Measurements from ENCODE around the gene TTC7B. TPM values are rescaled to one million over a fixed set of nuclear protein-coding genes. Genes with fewer than 3 reads are reported as not detected.

Gene TTC7B
- total and polyA plus RNA-seq, 4 donors: 23.1 to 85.0 (median 54.6) TPM

GRCh38 chr14:90615517-90616060, 200.6 kb downstream of the TTC7B start:
- 49% methylated on average over 2 of the region's 9 CpGs for WGBS (ENCODE audit: insufficient coverage)
- peaks cover 20% of the 10 kb centered on the region for H3K36me3 ChIP-seq (ENCODE audit: control insufficient read depth, insufficient read depth, low read length)
- no peak overlapping the region for H3K4me3 ChIP-seq (ENCODE audit: low read depth, low read length)
- H3K9me3 ChIP-seq (ENCODE audit: control insufficient read depth, insufficient read depth, low read length): no peaks in the 10 kb centered on the region
- H3K27me3 ChIP-seq (ENCODE audit: control insufficient read depth, insufficient read depth, low read length): no peaks in the 10 kb centered on the region
- H3K4me1 ChIP-seq (ENCODE audit: control insufficient read depth, insufficient read depth, low read length): peaks cover 40% of the 10 kb centered on the region
- DNase-seq (ENCODE audit: low read depth in 4 of 6, low spot score in 6 of 6): peak in 2 of 6 donors; percentile 51 to 63
- peak overlapping the region; percentile 29 for H3K27ac ChIP-seq (ENCODE audit: low read depth, low read length)

DNA sequence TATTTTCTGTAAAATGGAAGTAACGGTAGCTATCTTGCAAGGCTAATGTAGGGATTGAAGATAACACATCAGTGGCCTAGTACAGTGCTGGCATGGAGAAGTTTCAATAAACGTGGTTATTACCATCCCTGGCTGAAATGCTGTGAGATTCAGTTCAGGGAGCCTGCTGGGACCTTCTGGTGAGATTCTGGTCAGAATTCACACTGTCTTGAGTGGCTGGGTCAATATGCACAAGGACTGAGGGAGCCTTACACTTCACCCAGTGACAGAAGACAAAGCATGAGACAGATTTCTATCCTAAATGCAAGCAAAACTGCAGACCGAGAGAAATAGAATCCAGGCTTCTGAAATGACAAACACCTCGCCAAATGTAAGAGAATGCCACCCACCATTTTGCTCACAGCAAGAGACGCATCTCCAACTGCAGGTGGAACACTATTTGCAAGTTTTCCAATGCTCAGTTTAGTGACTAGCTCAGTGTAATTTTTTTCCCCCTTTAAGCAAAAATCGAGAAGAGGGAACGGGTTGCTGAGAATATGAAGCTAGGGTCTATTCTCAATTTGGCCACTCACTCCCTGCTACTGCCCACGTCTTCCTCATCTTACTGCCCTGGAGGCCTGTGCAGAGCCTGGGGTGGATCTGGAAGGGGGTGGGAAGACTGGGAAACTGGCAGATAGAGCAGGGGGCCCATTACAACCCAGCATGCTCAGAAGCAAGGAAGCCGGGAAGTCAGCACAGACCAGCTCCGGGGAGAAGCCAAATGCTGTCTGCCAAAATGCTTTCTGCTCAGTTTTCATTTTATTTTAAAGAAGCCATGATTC, 201.3 kb downstream of the TTC7B start:
- 48% methylated on average over 7 of the region's 10 CpGs for WGBS (ENCODE audit: insufficient coverage)
- DNase-seq (ENCODE audit: low read depth in 4 of 6, low spot score in 6 of 6): peak in 2 of 6 donors; percentile 51 to 69
- H3K4me1 ChIP-seq (ENCODE audit: control insufficient read depth, insufficient read depth, low read length): peaks cover 33% of the 10 kb centered on the region
- H3K9me3 ChIP-seq (ENCODE audit: control insufficient read depth, insufficient read depth, low read length): no peaks in the 10 kb centered on the region
- H3K27me3 ChIP-seq (ENCODE audit: control insufficient read depth, insufficient read depth, low read length): no peaks in the 10 kb centered on the region
- peaks cover 18% of the 10 kb centered on the region for H3K36me3 ChIP-seq (ENCODE audit: control insufficient read depth, insufficient read depth, low read length)
- peak overlapping the region; percentile 29 for H3K27ac ChIP-seq (ENCODE audit: low read depth, low read length)
- no peak overlapping the region for H3K4me3 ChIP-seq (ENCODE audit: low read depth, low read length)

GRCh38 chr14:90613997-90614396, 202.2 kb downstream of the TTC7B start:
- Histone ChIP-seq H3K36me3 (ENCODE audit: control insufficient read depth, insufficient read depth, low read length) (peaks cover 17% of the 10 kb centered on the region), H3K27me3 (ENCODE audit: control insufficient read depth, insufficient read depth, low read length) (no peaks in the 10 kb centered on the region), H3K27ac (ENCODE audit: low read depth, low read length) (no peak overlapping the region), H3K4me1 (ENCODE audit: control insufficient read depth, insufficient read depth, low read length) (peaks cover 36% of the 10 kb centered on the region), H3K9me3 (ENCODE audit: control insufficient read depth, insufficient read depth, low read length) (no peaks in the 10 kb centered on the region), H3K4me3 (ENCODE audit: low read depth, low read length) (no peak overlapping the region)
- no peak for DNase-seq (ENCODE audit: low read depth in 4 of 6, low spot score in 6 of 6)
- 83% methylated on average over 4 of the region's 4 CpGs for WGBS (ENCODE audit: insufficient coverage)

- no peak for DNase-seq (ENCODE audit: low read depth in 4 of 6, low spot score in 6 of 6)
- peaks cover 19% of the 10 kb centered on the region for H3K36me3 ChIP-seq (ENCODE audit: control insufficient read depth, insufficient read depth, low read length)
- H3K9me3 ChIP-seq (ENCODE audit: control insufficient read depth, insufficient read depth, low read length): no peaks in the 10 kb centered on the region
- WGBS (ENCODE audit: insufficient coverage): no CpG with 5 or more reads among the region's 3 CpGs
- no peaks in the 10 kb centered on the region for H3K27me3 ChIP-seq (ENCODE audit: control insufficient read depth, insufficient read depth, low read length)
- peaks cover 42% of the 10 kb centered on the region for H3K4me1 ChIP-seq (ENCODE audit: control insufficient read depth, insufficient read depth, low read length)
- no peak overlapping the region for H3K27ac ChIP-seq (ENCODE audit: low read depth, low read length)
- H3K4me3 ChIP-seq (ENCODE audit: low read depth, low read length): no peak overlapping the region
These were observed 202.8 kb downstream of the TTC7B start for GRCh38 chr14:90613453-90613852.

- peaks cover 20% of the 10 kb centered on the region for H3K36me3 ChIP-seq (ENCODE audit: control insufficient read depth, insufficient read depth, low read length)
These were observed 203.4 kb downstream of the TTC7B start for GRCh38 chr14:90612801-90613200.

DNA sequence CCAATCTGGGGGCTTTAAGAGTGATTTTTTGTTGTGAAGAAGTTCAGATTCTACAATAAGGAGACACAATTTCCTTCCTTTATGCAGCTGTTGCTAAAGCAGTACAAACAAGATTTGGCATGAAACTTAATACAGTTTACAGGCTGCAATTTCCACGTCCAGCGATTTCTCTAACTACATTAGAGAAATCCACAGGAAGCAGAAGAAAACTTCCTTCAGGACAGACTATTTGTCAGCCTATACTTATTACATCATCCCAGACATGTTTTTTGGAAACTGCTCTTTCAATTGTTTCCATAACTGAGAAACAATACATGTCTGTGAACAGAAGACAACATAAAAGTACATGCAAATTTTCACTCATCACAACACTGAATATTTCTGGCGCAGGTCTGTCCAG, 204.3 kb downstream of the TTC7B start:
- Histone ChIP-seq H3K4me1 (ENCODE audit: control insufficient read depth, insufficient read depth, low read length) (peaks cover 45% of the 10 kb centered on the region), H3K9me3 (ENCODE audit: control insufficient read depth, insufficient read depth, low read length) (no peaks in the 10 kb centered on the region), H3K27ac (ENCODE audit: low read depth, low read length) (peak overlapping the region; percentile 53), H3K4me3 (ENCODE audit: low read depth, low read length) (no peak overlapping the region), H3K36me3 (ENCODE audit: control insufficient read depth, insufficient read depth, low read length) (peaks cover 19% of the 10 kb centered on the region), H3K27me3 (ENCODE audit: control insufficient read depth, insufficient read depth, low read length) (no peaks in the 10 kb centered on the region)
- DNase-seq (ENCODE audit: low read depth in 4 of 6, low spot score in 6 of 6): no peak
- WGBS (ENCODE audit: insufficient coverage): 67% methylated on average over 3 of the region's 3 CpGs

More at GRCh38 chr14:90612801-90613200, 203.4 kb downstream of the TTC7B start:
- Histone ChIP-seq H3K27ac (ENCODE audit: low read depth, low read length) (no peak overlapping the region), H3K4me1 (ENCODE audit: control insufficient read depth, insufficient read depth, low read length) (peaks cover 45% of the 10 kb centered on the region), H3K9me3 (ENCODE audit: control insufficient read depth, insufficient read depth, low read length) (no peaks in the 10 kb centered on the region), H3K27me3 (ENCODE audit: control insufficient read depth, insufficient read depth, low read length) (no peaks in the 10 kb centered on the region), H3K4me3 (ENCODE audit: low read depth, low read length) (no peak overlapping the region)
- 100% methylated on average over 2 of the region's 3 CpGs for WGBS (ENCODE audit: insufficient coverage)
- no peak for DNase-seq (ENCODE audit: low read depth in 4 of 6, low spot score in 6 of 6)

DNA sequence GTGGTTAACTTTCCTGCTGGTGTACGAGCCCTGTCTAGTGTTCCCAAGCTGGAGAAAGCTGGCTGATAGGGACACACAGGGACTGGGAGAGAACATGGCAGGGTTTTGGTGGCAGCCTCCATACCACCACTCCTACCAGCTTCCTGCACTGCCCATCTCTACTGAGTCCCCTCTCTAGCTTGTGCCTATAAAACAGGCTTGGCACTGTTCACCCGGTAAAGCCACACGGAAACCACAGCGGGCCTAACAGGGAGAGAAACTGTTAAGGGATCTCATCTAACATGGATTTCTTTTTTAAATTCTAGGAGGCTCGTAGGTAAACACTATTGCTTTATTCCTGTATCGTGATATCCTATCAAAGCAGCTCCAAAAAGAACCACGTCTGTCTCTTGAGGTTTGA, 204.7 kb downstream of the TTC7B start:
- no CpG with 5 or more reads among the region's 7 CpGs for WGBS (ENCODE audit: insufficient coverage)

DNA sequence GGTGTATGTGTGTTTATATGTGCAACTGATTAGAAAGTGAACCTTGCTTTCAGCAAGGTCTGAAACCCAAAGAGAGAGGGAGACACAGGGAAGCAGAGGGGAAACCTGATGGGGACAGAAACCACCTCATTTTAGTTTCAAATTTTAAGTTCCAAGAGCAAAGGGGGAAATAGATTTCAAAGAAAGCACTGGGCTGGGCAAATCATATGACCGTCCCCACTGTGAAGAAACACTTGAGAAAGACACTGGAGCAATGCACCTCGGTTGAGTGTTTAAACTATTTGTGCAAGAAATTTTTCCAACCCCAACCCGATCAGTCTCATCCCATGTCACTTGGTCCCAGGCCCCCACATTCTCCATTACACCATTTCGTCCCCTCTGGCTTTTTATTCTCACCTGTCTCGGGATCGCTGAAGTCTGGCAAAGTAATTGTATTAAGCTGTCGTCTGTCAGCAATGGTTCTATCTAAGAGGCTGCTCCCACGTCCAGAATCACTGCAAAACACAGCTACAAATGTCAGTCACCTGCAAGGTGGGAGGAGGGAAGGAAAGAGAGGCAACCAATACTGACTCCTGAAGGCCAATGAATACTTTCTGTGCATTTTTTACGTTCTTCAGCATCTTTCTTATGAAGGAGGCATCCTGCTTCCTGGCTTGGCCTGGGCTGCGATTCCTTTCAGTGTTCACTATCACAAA, 205.7 kb downstream of the TTC7B start:
- Histone ChIP-seq H3K4me3 (ENCODE audit: low read depth, low read length) (no peak overlapping the region), H3K27me3 (ENCODE audit: control insufficient read depth, insufficient read depth, low read length) (no peaks in the 10 kb centered on the region), H3K9me3 (ENCODE audit: control insufficient read depth, insufficient read depth, low read length) (no peaks in the 10 kb centered on the region), H3K4me1 (ENCODE audit: control insufficient read depth, insufficient read depth, low read length) (peaks cover 34% of the 10 kb centered on the region), H3K27ac (ENCODE audit: low read depth, low read length) (no peak overlapping the region), H3K36me3 (ENCODE audit: control insufficient read depth, insufficient read depth, low read length) (peaks cover 15% of the 10 kb centered on the region)
- 97% methylated on average over 5 of the region's 10 CpGs for WGBS (ENCODE audit: insufficient coverage)
- no peak for DNase-seq (ENCODE audit: low read depth in 4 of 6, low spot score in 6 of 6)

More for the DNA sequence above, 204.7 kb downstream of the TTC7B start:
- peaks cover 43% of the 10 kb centered on the region for H3K4me1 ChIP-seq (ENCODE audit: control insufficient read depth, insufficient read depth, low read length)
- peak overlapping the region; percentile 59 for H3K27ac ChIP-seq (ENCODE audit: low read depth, low read length)
- H3K9me3 ChIP-seq (ENCODE audit: control insufficient read depth, insufficient read depth, low read length): no peaks in the 10 kb centered on the region
- no peak overlapping the region for H3K4me3 ChIP-seq (ENCODE audit: low read depth, low read length)
- H3K36me3 ChIP-seq (ENCODE audit: control insufficient read depth, insufficient read depth, low read length): peaks cover 17% of the 10 kb centered on the region
- H3K27me3 ChIP-seq (ENCODE audit: control insufficient read depth, insufficient read depth, low read length): no peaks in the 10 kb centered on the region
- DNase-seq (ENCODE audit: low read depth in 4 of 6, low spot score in 6 of 6): no peak

DNA sequence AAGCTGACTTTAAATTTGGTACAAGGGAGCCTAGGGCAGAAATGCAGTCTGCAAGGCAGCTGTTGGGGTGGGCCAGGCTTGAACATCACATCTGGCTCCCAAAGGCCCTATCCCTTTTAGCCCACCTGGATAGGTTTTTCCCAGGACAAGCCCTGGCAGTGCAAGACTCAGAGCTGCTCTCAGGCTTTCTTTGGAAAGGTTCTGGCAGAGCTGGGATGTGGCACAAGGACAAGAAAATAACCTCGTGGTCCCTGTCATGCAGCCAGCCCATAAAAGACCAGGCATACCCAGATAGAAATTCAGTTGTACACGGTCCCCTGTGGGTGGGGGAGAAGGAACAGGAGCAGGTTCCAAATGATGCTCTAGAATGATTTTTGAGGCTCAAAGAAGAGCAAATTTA, 206.9 kb downstream of the TTC7B start:
- WGBS (ENCODE audit: insufficient coverage): 37% methylated on average over 2 of the region's 2 CpGs
- Histone ChIP-seq H3K9me3 (ENCODE audit: control insufficient read depth, insufficient read depth, low read length) (no peaks in the 10 kb centered on the region), H3K4me3 (ENCODE audit: low read depth, low read length) (no peak overlapping the region), H3K27ac (ENCODE audit: low read depth, low read length) (peak overlapping the region; percentile 22), H3K4me1 (ENCODE audit: control insufficient read depth, insufficient read depth, low read length) (peaks cover 28% of the 10 kb centered on the region), H3K36me3 (ENCODE audit: control insufficient read depth, insufficient read depth, low read length) (peaks cover 15% of the 10 kb centered on the region), H3K27me3 (ENCODE audit: control insufficient read depth, insufficient read depth, low read length) (no peaks in the 10 kb centered on the region)
- no peak for DNase-seq (ENCODE audit: low read depth in 4 of 6, low spot score in 6 of 6)
